HUDEP-2 (cell line): ENCODE results near the gene SERPINA4.
A peak's percentile ranks its signal among the peaks of the same experiment; 100 is the strongest.

Source experiments
- DNase-seq, 76 experiments: peaks; one replicate each; lab custom pipeline; 2025; ENCODE audit not compliant: unreplicated experiment in 76 of 76; lab: John Stamatoyannopoulos, UW

The SERPINA4 gene

GRCh38 chr14:94560751-94561655 lies at the start of gene SERPINA4:
SERPINA4 (plus strand) TSS chr14:94561442; CDS start chr14:94563483, 2,041 bp downstream.
- no peak for DNase-seq

- DNase-seq = no peak
Observed at GRCh38 chr14:94514351-94514750, 46.9 kb upstream of the SERPINA4 start.

GRCh38 chr14:94515426-94515825 lies 45.8 kb upstream of the SERPINA4 start:
- no peak for DNase-seq

GRCh38 chr14:94515856-94516255 lies 45.4 kb upstream of the SERPINA4 start:
- no peak for DNase-seq

DNA sequence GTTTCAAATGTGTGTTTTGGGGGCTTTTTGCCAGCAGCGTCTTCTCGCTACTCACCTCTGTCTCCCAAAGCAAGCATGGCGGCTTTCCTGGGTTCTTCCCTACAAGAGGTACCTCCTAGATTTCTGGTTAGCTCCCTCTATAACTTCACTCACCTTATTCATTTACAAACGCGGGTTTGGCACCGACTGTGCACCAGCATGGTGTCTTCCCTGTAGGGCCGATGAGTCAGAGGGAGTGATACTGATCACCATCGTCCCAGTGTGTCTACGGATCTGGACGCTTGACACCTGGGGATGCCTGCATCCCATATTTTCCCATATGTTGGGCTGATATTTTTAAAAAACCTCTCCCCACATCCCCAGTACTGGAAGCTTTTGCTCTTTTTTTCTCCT lies 44.0 kb upstream of the SERPINA4 start:
- DNase-seq = no peak

GRCh38 chr14:94517641-94518257 lies 43.5 kb upstream of the SERPINA4 start:
- no peak for DNase-seq

- DNase-seq = no peak
Observed at GRCh38 chr14:94521375-94522114, 39.7 kb upstream of the SERPINA4 start.

DNA sequence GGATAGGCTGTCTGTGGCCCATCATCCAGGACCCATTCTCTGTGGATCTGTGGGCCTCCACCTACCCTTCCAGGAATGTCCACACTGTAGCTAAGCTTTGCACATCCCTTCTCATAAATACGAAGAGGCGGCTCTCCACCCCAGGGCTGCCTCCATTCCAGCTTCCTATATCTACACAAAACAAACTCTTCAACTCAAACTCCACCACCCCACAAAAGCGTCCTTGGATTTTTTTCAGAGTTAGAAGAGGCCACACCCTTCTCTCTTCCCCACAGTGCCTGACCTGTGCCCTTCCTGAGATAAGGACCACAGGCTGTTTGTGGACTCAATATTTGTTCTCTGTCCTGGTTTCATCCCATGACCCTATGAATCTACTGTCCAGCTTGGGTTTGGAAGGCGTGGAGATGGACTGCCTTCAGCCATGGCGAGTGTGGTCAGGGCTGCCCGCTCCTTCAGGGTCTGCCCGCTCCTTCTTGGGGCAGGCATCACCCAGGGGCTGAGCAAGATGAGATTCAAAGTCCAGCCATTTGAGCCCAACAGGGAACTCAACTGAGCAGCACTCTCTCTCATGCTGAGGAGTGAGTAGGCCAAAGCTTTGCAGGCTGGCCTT lies 39.0 kb upstream of the SERPINA4 start:
- no peak for DNase-seq

GRCh38 chr14:94523265-94523664 lies 38.0 kb upstream of the SERPINA4 start:
- DNase-seq = no peak

DNA sequence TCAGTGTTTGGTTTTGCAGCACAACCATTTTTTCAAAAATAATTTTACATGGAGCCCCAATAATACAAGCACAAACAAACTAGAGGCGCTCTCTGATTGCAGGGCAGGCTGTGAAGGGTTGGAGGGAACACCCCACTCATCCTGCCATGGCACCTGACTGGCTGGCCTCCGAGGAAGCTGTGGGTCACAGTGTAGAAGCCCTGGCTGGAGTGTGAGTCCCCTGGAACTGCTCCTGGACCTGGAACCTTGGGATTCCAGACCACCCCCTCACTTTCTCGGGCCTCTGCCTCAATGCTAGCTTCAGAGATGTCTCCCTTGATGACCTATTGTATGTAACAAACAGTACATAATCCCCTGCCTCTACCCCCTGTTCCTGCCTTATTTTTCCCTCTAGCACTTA lies 37.1 kb upstream of the SERPINA4 start:
- no peak for DNase-seq

DNA sequence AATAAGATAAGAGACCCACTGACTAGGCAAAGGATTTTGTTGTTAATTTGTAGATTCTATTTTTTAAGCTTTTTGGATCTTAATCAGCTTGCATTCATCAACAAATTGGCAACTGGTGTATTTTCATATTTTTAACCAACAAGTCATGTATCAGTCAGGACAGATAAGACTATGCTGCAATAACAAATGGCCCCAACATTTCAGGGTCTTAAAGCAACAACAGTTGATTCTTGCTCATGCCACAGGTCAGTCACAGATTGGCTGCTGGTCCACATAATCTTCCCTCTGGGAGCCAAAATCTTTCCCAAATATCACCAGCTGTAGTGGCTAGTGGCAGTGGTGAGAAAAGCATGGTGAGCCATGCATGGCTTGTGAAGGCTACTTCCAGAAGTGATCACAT lies 30.1 kb upstream of the SERPINA4 start:
- DNase-seq = no peak

GRCh38 chr14:94532447-94532846 lies 28.8 kb upstream of the SERPINA4 start:
- no peak for DNase-seq

DNA sequence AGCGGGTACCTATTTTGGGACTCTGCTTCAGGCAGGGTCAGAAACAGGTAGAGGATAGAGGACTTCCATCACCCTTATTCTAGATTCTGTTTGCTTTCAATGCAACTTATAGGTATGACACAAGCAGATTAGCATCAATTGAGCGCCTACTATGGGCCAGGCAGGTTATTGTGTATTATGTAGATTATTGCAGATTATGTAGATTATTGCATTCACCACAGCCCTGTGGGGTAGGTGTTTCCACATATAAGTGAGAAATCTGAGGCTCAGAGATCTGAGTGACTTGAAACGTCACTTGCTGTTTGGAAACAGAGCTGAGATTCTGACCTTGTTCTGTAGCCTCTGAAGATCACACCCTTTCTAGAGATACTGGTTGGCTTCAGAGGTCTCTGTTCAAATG lies 25.7 kb upstream of the SERPINA4 start:
- DNase-seq = no peak

GRCh38 chr14:94536836-94537235 lies 24.4 kb upstream of the SERPINA4 start:
- DNase-seq = peak in 4 of 76 experiments; percentile 1 to 32 (median 4)

DNA sequence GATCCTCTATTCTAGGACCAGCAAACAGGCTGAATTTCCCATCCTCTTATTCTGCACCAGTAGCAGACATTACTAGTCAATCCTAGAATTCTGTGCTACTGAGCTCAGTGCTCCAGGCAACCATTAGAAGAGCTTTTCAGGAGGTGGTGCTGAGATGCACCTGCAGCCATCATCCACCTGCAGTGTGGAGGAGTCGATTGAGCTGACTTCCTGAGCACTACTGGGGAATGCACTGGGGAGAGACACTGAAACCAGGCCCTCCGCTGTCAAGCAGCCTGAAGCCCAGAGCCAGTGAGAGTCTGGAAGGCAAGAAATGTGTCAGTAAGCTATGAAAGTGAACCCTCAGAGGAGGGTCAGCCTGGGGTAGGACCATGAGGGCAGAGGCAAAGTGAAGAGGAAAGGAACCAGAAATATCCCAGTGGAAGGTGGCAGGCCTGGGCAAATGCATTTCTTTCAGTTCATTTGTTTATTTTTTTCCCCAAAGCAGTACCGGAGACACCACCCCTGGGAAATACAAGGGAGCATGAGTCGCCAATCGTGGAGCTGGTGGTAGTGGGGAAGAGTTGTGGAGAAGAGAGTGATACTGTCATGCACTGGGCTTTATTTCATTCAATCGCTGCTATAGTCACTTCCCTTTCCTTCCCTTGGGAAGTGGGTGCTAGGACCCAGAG lies 23.0 kb upstream of the SERPINA4 start:
- no peak for DNase-seq

DNA sequence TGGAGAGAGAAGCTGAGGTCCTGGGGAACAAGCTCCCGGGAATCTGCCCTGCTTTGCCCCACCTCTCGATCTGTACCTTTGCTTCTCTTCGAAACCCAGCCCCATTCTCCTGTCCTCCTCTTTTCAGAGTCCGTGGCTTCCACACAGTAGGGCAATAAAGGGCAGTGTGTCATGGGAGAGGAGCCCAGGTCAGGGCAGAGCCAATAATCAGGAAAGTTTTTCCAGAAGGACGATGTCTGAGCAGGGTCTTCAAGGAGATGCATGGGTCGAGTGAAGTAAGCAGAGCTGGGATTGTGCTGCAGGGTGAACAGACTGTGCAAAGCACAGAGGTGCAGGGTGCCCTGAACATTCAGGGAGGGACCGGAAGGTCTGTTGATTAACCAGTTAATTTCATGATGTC lies 22.1 kb upstream of the SERPINA4 start:
- DNase-seq = no peak

GRCh38 chr14:94540031-94540794 lies 21.0 kb upstream of the SERPINA4 start:
- peak in 1 of 76 experiments; percentile 12 for DNase-seq

GRCh38 chr14:94541234-94541975 lies 19.8 kb upstream of the SERPINA4 start:
- no peak for DNase-seq
